Stimulated activated CD4-positive, alpha-beta T cell treated with anti-CD3 and anti-CD28 coated beads, Interleukin-2, amount 100 ng/mL, for 24 hours (primary cell): ENCODE measurements around the gene PLA2G4B.
A peak's percentile ranks its signal among the peaks of the same experiment; 100 is the strongest.

Source experiments
- DNase-seq, 2 donors: peaks; one replicate each; pipeline ENCODE4 v3.0.0-alpha.2; 2020

The PLA2G4B gene

GRCh38 chr15:41891226-41891625 is 52.6 kb downstream of the PLA2G4B start:
- DNase-seq, result no peak

GRCh38 chr15:41891946-41892345 is 53.3 kb downstream of the PLA2G4B start:
- no peak for DNase-seq

GRCh38 chr15:41892621-41893421 is 54.2 kb downstream of the PLA2G4B start:
- peak in 1 of 2 donors; percentile 27 for DNase-seq

- DNase-seq, result no peak
Measured at GRCh38 chr15:41893422-41894250, 55.0 kb downstream of the PLA2G4B start, which contains the start of gene SPTBN5. SPTBN5 (minus strand) TSS chr15:41894053; CDS start chr15:41893497, 556 bp downstream.

GRCh38 chr15:41894251-41894790 is 55.7 kb downstream of the PLA2G4B start:
- no peak for DNase-seq

GRCh38 chr15:41894791-41895463 is 56.3 kb downstream of the PLA2G4B start:
- DNase-seq, result peak; percentile 72

GRCh38 chr15:41895491-41895890 is 56.8 kb downstream of the PLA2G4B start:
- no peak for DNase-seq

GRCh38 chr15:41895957-41896356 is 57.3 kb downstream of the PLA2G4B start:
- no peak for DNase-seq

- no peak for DNase-seq
Measured at GRCh38 chr15:41896566-41896965, 57.9 kb downstream of the PLA2G4B start.

- no peak for DNase-seq
Measured at GRCh38 chr15:41897363-41897799, 58.7 kb downstream of the PLA2G4B start.
